GM19324 (cell line): ENCODE measurements around the gene RUSC1.
"Not testable (repeated sequence)": the region's sequence is repeated elsewhere in the genome, so short reads cannot be mapped to it uniquely, and the experiment has no call there.

Source experiments
- ATAC-seq: cut with Tn5 transposase; IDR thresholded peaks from one replicate; pipeline ENCODE4 v1.9.1; 2021; ENCODE audit warnings: mild to moderate bottlenecking, moderate library complexity; ENCODE audit not compliant: unreplicated experiment, low FRiP score

Gene RUSC1

GRCh38 chr1:155320661-155321617 is at the start of gene RUSC1:
RUSC1 (plus strand) TSS chr1:155320894; CDS start chr1:155321774, 880 bp downstream.
- no peak for ATAC-seq

DNA sequence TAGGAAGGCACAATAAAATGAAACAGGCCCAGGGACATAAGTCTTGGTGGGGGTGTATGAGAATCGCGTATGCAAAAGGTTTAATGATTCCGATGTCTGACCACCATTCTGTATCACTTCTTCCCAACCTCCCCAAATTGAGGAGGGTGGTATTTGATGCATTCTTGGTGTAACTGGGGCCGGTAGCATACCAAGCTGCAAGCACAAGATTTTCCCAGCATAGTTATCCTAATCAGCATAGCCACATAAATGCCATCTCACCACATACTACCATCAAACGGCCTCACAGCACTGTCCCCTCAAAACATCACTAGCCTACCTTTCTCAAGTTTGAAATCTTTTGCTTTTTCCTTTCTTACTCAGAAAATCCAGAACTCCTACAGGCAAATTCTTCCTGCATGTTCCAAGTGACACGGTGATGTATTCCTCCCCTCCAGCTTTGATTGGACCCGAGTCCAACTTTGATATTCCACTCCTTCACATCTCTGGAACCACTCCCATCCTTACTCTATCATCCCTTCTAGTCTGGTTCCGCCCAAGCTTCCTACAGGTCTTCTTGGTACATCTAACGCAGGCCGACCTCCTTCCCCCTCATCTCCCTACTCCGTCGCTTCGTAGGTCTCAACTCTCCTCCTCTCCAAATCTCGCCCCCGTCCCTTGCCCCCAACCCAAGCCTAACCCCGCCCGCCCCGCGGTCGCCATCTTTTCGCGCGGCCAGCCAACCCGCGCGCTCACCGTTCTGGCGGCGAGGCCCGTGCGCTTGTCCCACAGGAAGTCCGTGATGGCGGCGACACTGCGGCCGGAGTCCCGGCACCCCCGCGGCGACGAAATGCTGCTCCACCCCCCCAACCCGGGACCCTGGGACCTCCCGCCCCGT is 48.0 kb upstream of the RUSC1 start:
- ATAC-seq = peak; percentile 31

- peak; percentile 75 for ATAC-seq
Observed at GRCh38 chr1:155273343-155274245, 47.1 kb upstream of the RUSC1 start, which contains the start of gene CLK2. CLK2 (minus strand) TSS chr1:155273504; CDS start chr1:155270977, 2,527 bp downstream.

- peak; percentile 73 for ATAC-seq
Observed at GRCh38 chr1:155277070-155277901, 43.4 kb upstream of the RUSC1 start, which contains the start of gene HCN3. HCN3 (plus strand) TSS chr1:155277463; CDS start chr1:155277591, 128 bp downstream.

GRCh38 chr1:155277902-155278688 is 42.6 kb upstream of the RUSC1 start:
- ATAC-seq = no peak

DNA sequence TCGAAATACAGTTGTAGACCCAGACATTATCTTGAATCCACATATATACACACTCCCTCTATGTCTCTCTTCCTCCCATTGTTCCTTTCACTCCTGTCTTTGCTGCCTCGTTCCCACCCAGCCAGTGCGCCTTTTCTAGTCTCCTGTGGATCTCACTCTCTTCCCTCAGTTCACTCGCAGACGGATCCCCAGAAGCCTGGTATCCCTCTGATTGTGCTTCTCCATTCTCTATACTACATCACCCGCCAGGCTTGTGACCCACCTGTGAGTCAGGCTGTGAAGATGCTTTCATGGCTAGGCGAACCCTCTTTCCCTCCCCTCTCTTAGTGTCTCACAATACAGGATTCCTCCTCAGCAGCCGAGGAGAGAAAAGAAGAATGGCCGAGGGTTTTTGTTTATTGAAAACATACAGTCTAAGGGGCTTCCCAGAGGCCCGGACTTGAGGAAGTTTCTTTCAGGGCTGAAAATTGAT is 42.0 kb upstream of the RUSC1 start:
- ATAC-seq = no peak

DNA sequence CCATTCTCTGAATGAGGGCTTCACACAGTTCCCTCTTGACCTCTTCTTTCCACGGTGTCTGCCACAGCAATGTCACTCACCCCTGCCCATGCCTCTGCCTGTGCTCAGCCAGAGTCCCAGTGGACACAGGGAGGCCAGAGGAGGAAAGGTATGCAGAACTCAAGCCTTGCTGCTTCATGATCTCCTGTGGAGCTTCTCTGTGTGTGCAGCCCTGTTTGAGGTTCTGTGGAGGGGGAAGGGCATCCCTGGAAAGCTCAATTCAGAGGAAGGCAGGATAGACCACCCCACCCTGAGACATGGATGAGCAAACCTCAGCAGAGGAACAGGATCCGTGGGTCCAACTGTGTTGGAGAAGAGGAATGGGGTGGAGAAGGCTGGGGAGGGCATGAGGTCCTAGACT is 41.4 kb upstream of the RUSC1 start:
- ATAC-seq = no peak

DNA sequence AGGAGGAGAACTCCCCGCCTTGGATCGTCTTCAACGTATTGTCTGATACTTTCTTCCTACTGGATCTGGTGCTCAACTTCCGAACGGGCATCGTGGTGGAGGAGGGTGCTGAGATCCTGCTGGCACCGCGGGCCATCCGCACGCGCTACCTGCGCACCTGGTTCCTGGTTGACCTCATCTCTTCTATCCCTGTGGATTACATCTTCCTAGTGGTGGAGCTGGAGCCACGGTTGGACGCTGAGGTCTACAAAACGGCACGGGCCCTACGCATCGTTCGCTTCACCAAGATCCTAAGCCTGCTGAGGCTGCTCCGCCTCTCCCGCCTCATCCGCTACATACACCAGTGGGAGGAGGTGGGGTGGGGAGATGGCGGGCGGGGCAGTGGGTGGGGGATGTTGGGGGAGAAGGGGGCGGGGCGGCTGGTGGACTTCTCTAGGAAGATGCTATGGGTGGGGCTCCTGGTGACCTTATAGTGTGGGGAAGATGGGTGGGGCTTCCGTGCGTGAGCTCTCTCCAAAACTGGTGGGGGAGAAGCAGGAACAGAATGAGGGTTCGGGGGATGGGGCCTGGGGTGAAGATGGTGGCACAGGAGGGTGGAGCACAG is 38.1 kb upstream of the RUSC1 start:
- ATAC-seq = no peak

DNA sequence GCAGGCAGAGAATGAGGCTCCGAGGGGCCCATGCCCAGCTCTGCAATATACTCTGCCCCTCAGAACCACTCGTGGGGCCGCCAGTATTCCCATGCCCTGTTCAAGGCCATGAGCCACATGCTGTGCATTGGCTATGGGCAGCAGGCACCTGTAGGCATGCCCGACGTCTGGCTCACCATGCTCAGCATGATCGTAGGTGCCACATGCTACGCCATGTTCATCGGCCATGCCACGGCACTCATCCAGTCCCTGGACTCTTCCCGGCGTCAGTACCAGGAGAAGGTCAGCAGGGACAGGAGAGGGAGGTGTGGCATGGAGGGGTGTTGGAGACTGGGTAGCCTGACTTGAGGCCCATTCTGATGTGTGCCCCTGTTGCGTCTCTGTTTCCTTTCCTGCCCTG is 36.2 kb upstream of the RUSC1 start:
- ATAC-seq = no peak

GRCh38 chr1:155285063-155285462 is 35.6 kb upstream of the RUSC1 start:
- ATAC-seq = no peak

- ATAC-seq = no peak
Observed at GRCh38 chr1:155285631-155286044, 35.1 kb upstream of the RUSC1 start.

DNA sequence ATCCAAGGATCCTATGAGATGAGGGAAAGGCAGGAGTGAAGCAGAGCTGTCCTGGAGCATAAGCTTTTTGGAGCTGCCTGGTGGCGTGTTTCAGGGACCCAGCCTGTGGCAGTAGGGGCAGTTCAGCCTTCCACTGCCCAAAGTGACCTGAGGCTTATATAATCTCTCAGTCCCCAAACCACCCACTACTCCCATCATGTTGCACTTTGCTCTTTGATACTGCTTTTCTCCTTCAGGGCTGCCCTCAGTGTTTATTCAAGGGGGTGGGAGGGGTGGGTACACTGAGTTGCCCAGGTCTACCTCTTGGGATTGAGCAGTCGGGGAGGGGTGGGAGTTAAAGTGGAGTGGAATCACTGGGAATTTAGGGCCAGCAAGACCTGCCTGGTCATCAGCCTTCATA is 34.1 kb upstream of the RUSC1 start:
- ATAC-seq = no peak

DNA sequence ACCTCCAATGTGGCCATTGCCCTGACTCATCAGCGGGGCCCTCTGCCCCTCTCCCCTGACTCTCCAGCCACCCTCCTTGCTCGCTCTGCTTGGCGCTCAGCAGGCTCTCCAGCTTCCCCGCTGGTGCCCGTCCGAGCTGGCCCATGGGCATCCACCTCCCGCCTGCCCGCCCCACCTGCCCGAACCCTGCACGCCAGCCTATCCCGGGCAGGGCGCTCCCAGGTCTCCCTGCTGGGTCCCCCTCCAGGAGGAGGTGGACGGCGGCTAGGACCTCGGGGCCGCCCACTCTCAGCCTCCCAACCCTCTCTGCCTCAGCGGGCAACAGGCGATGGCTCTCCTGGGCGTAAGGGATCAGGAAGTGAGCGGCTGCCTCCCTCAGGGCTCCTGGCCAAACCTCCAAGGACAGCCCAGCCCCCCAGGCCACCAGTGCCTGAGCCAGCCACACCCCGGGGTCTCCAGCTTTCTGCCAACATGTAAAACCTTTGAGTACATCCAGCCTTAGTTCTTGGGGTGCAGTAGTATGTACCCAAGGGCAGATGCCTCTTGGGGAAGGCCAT is 32.6 kb upstream of the RUSC1 start:
- ATAC-seq = no peak

- not testable (repeated sequence) for ATAC-seq
Observed at GRCh38 chr1:155291006-155291405, 29.7 kb upstream of the RUSC1 start.

- ATAC-seq = no peak
Observed at GRCh38 chr1:155293086-155293749, 27.5 kb upstream of the RUSC1 start.

- ATAC-seq = no peak
Observed at GRCh38 chr1:155294520-155295182, 26.0 kb upstream of the RUSC1 start.
